OCI-LY7 (cell line): ENCODE data around the gene PPP2R2B.

Source experiments
- EZH2phosphoT487 ChIP-seq: fragments of 200-600 bp; sonication (generic); IDR thresholded peaks from 2 replicates; pipeline ENCODE4 v1.6.1; 2018; ENCODE audit warnings: low read depth, borderline replicate concordance, mild to moderate bottlenecking, mixed run types, antibody characterized with exemption, low read length, moderate library complexity, mixed read lengths
- TF ChIP-seq, protein P1 (sequence below): fragments of 200-600 bp; sonication (generic); conservative IDR thresholded peaks from 2 replicates; pipeline ENCODE4 v1.5.1; 2014; ENCODE audit warnings: mild to moderate bottlenecking, antibody characterized with exemption, low read length, moderate library complexity, mixed read lengths

DNA sequence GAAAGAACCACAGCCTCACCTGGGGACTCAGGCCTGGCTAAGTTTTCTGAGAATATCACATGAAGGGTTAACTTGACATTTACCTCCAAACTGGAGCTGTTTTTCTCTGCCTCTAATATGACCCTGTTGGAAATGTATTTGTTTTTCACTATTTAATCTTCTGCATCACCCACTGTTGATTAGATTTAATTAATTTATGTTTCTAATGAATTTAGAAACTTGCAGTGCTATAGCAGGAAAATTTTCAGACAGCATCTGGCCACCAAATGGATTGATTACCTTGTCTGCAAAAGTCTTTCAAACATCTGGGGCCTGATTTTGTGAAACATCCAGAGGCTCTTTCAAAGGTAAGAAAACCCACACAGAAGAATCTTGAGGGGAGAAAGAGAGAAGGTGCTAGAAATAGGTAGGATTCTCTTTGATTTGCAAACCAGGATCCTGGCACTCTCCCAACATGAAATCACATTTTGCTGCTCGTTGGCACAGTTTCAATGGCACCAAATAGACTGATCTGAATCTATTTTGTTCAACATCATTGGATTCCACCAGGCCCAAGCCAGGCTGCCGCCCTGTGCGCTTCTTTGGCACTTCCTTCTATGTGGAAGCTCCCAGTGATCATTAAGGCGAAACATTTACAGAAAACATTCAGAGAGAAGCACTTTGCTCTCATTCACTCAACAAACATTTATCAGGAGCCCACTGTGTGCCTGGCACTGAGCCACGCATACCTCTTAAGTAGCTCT lies 157.3 kb downstream of the PPP2R2B start:
- TF ChIP-seq, protein P1, sequence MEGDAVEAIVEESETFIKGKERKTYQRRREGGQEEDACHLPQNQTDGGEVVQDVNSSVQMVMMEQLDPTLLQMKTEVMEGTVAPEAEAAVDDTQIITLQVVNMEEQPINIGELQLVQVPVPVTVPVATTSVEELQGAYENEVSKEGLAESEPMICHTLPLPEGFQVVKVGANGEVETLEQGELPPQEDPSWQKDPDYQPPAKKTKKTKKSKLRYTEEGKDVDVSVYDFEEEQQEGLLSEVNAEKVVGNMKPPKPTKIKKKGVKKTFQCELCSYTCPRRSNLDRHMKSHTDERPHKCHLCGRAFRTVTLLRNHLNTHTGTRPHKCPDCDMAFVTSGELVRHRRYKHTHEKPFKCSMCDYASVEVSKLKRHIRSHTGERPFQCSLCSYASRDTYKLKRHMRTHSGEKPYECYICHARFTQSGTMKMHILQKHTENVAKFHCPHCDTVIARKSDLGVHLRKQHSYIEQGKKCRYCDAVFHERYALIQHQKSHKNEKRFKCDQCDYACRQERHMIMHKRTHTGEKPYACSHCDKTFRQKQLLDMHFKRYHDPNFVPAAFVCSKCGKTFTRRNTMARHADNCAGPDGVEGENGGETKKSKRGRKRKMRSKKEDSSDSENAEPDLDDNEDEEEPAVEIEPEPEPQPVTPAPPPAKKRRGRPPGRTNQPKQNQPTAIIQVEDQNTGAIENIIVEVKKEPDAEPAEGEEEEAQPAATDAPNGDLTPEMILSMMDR, result no peak
- no peak for TF ChIP-seq EZH2phosphoT487
